PC-9 (cell line): ENCODE results near the gene GRPR.

ENCODE experiments used
- EZH2 ChIP-seq: fragments of 200-600 bp; sonication (generic); IDR thresholded peaks from 2 replicates; pipeline ENCODE4 v1.8.0; 2017; ENCODE audit warnings: antibody characterized with exemption, low read depth
- TF ChIP-seq, protein P1 (sequence below): fragments of 200-600 bp; sonication (generic); conservative IDR thresholded peaks from 2 replicates; pipeline ENCODE4 v1.6.1; 2017; ENCODE audit warnings: mixed run types, antibody characterized with exemption, mild to moderate bottlenecking, moderate library complexity

DNA sequence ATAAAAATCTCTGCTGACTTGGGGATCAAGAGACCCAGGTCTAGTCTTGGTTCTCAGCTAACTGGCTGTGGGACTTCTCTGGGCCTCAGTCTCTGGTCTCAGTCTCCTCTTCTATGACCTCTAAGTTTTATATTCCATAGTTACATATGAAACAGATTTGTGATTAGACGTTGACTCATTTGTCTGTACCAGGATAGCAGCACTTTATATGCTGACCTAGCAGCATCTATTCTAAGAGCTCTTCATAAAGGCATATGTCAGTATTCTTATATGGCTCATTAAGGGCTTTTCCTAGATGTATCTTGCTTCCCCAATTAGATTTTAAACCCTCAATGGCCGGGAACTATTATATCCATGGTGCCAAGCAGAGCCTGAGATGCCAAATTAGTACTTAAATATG is 12.7 kb downstream of the GRPR start:
- TF ChIP-seq, protein P1, sequence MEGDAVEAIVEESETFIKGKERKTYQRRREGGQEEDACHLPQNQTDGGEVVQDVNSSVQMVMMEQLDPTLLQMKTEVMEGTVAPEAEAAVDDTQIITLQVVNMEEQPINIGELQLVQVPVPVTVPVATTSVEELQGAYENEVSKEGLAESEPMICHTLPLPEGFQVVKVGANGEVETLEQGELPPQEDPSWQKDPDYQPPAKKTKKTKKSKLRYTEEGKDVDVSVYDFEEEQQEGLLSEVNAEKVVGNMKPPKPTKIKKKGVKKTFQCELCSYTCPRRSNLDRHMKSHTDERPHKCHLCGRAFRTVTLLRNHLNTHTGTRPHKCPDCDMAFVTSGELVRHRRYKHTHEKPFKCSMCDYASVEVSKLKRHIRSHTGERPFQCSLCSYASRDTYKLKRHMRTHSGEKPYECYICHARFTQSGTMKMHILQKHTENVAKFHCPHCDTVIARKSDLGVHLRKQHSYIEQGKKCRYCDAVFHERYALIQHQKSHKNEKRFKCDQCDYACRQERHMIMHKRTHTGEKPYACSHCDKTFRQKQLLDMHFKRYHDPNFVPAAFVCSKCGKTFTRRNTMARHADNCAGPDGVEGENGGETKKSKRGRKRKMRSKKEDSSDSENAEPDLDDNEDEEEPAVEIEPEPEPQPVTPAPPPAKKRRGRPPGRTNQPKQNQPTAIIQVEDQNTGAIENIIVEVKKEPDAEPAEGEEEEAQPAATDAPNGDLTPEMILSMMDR: no peak
- no peak for TF ChIP-seq EZH2
